ENCODE measurements around the gene ZNF366.

Gene ZNF366

DNA sequence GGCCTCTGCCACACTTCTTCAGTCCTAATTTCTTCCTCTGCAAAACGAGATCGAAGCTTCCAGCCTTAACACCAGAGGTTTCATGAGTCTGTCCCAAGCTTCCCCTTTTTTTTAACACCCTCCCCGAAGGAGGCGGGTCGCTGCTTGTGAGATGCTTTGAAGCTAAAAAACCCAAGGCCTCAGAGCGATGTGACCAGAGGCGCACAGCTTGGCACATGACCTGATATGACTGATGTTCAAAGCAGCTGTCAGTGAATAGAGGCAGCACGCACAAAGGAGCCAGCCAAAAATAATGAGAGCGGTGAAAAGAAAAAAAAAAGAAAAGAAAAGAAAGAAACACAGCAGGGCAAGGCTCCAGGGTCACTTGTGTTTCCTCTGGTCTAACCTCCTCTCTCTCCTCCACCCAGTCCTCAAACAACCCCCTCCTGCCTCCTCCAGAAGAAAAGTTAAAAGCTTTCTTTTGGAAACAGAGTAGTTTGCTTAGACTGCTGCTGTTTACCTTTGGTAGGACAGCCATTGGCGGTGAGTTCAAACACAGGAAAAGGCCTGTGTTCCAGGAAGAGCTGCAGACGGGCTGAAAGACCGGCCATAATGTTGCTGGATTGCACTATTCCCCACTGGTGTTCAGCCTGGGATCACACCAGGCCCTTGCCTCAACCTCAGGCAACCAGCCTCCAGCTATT, 10.9 kb upstream of the ZNF366 start:
- no peak for DNase-seq

DNA sequence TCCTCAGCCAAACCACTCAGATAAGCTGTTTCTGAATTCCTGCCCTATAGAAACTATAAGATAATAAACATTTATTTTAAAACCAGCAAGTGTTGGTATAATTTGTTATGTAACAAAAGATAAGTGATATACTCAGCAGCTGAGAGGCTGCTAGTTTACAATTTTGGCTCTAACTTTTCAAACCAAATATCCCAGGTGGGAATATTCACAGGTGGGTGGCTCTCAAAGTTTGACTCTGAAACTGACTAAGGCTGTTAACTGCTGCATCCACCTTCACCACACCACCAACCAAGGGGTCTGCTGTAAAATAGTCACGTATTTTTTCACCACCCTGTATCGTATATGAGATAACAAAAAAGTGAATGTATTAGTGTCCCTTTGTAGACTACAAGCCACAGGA, 9.7 kb upstream of the ZNF366 start:
- DNase-seq, result no peak

DNA sequence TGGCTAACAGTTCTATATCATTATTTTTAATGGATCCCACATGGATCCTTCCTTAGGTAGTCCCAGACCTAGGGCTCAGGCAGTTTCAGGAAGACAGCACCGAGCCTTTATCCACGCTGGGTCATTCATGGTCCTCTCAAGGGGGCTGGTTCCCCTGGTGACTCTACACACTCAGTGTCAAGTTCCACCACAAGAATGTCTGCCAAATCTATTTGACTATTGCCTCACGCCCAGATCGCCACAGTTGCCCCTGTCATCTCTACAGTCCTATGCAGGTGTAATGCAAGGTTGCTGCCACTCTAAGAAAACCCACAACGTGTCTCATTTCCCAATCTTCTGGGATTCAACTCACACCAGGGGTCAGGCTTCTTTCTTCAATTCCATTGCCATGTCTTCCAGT, 8.0 kb upstream of the ZNF366 start:
- no peak for DNase-seq

DNA sequence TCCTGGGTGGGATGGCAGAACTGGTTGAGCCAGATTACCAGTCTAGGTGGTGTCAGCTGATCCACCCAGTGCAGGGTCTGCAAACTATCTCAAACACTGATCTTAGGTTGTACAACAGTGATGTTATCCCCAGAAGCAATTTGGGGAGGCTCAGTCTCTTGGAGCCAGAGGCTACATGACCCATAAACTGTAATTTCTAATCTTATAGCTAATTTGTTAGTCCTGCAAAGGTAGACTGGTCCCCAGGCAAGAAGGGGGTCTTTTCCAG, 5.3 kb upstream of the ZNF366 start:
- DNase-seq, result no peak

DNA sequence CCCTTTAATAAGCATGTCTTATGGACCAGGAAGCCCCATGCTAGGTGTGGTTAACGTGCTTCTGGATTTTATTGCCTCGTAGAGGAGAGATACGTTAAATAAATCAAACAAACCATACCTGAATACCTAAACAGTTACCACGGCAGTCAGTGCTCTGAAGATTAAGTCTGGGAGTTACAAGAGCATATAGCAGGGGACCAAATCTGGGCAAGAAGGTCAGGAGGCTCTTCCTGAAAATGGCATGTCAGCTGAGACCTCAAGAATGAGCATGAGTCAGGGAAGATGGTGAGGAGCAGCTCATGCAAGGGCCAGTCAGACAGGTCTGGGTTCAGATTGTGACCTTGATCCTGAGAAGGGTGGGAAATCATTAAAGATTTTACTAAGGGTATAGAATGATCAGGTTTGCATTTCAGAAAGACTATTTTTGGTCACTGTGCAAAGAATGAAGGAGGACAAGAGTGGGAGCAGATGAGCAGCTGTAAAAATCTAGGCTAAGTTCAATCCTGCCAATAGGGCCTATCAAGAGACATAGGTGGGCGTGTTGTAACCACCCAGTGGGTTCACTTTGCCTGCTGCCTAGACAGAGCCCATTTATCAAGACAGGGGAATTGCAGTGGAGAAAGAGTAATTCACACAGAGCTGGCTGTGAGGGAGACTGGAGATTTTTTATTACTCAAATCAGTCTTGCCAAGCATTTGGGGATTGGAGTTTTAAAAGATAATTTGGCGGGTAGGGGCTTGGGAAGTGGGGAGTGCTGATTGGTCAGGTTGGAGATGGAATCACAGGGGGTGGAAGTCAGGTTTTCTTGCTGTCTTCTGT, 4.8 kb upstream of the ZNF366 start:
- DNase-seq, result no peak

- no peak for DNase-seq
Observed at GRCh38 chr5:72511366-72511765, 4.2 kb upstream of the ZNF366 start.

- no peak for DNase-seq
Observed at GRCh38 chr5:72510610-72511181, 3.5 kb upstream of the ZNF366 start.

GRCh38 chr5:72509401-72509800, 2.2 kb upstream of the ZNF366 start:
- DNase-seq, result no peak

- DNase-seq, result no peak
Observed at GRCh38 chr5:72508241-72509170, 1.3 kb upstream of the ZNF366 start.

- no peak for DNase-seq
Observed at GRCh38 chr5:72507907-72508238, 663 bp upstream of the ZNF366 start.

DNA sequence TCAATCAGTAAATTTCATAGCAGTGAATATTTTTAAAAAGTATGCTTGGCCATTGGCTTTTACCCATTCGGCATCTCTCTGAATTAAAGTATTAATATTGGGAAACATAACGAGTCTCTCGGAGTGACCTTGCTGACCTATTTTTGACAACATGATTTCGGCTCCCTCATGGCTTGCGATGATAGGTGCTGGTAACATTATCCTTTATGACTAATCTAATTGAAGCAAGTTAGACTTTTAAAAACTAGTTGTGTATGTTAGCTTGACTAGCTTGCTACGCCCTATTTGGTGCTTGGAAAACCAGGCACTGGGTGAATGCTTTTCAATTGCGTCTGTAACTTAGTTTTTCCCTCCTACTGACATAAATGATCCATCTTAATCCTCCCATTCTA, 1.1 kb downstream of the ZNF366 start:
- no peak for DNase-seq

DNA sequence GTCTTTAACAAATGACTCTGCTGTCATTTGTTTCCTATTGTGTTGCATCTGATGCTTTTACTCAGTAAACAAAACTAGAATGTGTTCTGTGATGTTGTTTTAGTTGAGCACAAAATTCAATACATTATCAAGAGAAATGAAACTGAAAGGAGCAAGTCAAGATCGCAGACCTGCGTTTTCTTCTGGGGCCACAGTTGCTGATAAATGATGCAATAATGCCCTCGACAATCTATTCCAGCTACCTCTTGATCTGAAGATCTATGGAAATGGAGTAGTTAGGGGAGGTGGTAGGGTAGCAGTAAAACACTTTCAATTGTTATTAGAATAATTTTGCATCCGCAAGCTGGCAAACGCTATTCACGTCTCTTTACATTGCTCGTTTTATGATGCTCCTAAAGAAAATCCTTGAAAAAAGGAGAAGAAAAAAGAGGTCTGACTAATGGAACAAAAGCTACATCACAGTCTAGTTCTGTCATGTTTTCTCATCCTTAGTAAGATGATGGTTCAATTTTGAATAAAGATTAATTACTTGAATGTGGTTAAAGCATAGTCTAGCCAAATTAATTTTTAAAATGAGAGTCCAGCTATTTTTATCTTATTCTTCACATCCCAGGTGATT, 1.6 kb downstream of the ZNF366 start:
- DNase-seq, result no peak

GRCh38 chr5:72505016-72505415, 2.2 kb downstream of the ZNF366 start:
- DNase-seq, result no peak

DNA sequence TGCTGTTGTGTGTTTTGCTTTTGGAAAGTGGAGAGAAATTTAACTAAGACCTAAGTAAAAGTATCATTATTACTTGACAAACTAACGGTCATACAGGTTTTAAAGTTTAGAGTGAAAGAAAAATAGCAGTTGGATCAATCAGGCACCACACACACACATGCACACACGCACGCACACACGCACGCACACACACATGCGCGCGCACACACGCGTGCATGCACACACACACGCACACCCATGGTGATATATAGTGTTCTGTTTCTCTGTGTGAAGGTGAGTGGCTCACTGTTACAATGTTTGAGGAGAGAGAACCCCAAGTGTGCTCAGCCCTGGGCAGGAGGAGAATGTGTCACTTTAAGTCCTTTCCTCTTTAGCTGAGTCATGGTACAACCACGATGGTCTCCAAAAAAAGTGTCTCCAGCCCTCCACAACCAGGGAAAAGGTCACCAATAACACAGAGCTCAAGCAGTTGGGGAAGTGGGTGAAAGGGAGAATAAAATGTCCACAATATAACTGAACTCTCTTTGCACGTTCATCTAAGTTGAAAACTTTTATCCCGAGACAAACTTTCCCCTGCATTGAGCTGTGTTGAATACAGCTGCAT, 3.2 kb downstream of the ZNF366 start:
- no peak for DNase-seq

DNA sequence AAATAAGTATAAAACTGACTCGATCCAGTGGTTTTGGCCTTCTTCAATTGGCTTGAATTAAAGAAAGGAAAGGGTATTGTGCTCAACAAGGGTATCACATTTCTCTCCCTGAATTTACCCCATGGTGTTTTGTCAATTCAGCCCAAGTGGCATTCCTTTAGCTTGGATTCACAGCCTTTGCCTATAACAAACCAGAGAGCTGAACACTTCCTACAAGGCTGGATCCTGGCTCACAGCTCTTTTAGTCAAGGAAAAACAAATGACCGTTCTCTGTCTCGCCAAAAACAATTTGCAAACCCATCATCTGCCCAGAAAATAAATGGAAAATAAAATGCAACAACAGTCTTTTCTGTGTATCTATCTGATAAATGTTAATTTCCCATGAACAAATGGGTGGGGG, 5.7 kb downstream of the ZNF366 start:
- DNase-seq, result no peak

GRCh38 chr5:72499730-72500129, 7.5 kb downstream of the ZNF366 start:
- no peak for DNase-seq

- DNase-seq, result no peak
Observed at GRCh38 chr5:72499090-72499489, 8.1 kb downstream of the ZNF366 start.

DNA sequence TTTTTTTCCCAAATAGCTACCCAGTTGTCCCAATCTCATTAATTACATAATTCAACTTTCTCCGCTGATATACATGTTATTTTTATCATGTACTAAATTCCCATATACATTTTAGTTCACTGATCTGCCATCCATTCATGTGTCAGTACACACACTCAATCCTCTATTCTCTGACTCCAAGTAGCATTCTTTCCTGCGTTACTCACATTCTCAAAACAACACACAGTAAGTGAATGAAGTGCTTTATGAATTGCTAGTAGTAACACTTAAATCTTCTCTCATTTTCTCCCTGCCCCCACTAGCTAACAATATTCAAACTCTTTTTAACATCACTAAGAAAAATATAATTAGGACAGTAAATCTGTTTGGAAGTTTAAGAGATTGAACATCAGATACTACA, 8.9 kb downstream of the ZNF366 start:
- no peak for DNase-seq

DNA sequence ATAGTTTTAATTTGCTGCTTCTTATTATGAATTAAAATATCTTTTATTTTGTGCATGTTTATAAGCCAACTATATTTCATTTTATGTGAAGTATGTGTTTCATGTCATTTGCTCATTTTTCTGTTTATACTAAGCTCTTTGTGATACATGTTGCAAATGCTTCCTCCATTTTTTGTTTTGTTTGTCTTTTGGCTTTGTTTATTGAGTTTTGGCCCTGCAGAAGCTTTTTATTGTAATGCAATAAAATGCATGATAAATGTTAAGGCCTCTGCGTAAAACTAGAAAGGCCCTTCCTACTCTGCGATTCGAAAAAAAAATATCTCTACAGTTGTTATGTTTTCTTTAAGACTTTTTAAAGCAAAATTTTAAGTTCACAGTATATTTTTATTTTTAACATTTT, 9.4 kb downstream of the ZNF366 start:
- no peak for DNase-seq

DNA sequence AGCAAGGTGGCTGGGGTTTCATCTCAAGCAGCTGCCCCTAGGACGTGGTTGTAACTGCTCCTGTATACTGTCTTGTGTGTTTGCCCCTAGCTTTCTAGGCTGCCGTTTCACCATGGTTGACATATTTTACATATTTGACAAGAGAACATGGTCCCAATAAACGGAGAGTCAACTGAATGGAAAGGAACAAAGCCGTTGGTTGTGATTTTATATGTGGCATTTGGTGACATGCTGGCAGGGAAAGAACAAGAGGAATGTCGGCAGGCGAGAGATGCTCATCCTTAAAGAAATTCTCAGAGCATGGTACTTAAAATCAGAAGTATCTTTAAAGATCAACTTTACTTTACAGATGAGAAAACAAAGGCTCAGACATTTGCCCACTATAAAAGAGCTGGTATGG, 11.8 kb downstream of the ZNF366 start:
- DNase-seq, result no peak

DNA sequence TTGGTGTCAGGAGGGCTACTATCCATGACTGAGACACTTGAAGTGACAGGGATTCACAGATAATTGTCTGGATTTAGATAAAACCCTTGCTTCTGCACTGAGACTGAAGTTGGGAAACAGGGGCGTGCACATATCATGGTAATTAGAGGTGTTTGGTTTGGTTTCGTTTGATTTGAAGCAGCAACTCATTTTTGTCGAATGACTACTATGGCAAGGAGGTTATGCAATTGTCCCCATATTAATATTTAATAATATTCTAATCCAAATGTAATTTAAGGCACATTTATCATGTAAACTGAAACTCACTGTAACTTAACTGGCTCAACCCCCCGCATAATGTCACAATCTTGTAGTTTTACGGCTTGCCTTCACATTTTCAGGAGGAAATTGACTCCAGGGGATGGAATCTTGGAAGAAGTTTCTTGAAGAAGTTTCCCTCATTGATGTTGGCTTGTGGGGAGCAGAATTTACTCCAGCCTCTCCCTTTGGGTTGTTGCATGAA, 12.5 kb downstream of the ZNF366 start:
- DNase-seq, result no peak

GRCh38 chr5:72489536-72489935, 17.7 kb downstream of the ZNF366 start:
- DNase-seq, result no peak

DNA sequence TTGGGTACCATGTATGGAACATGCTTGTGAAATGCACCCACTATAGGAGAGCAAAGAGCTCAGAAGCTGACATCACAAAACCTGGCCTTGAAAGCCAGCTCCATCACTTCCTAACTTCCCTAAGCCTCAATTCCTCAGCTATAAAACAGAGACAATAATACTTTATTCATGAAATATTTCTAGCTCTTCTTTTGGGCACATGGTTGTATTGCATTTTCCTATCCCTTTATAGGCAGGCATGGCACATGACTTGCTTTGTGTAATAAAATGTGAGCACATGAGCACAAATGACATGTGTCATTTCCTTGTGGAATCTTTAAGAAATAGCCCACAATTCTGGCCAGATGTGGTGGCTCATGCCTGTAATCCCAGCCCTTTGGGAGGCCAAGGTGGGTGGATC, 18.5 kb downstream of the ZNF366 start:
- DNase-seq, result no peak
